Measurements from ENCODE around the gene ITGA8. TPM values are rescaled to one million over a fixed set of nuclear protein-coding genes. Genes with fewer than 3 reads are reported as not detected.

ITGA8 gene
- total and polyA plus RNA-seq, 7 donors, result 0.46 to 5.7 (median 0.81) TPM

GRCh38 chr10:15545884-15546283, 173.8 kb downstream of the ITGA8 start:
- no peak overlapping the region for H3K4me3 ChIP-seq
- intact Hi-C loops (cut with DNase I), result no loop called here

DNA sequence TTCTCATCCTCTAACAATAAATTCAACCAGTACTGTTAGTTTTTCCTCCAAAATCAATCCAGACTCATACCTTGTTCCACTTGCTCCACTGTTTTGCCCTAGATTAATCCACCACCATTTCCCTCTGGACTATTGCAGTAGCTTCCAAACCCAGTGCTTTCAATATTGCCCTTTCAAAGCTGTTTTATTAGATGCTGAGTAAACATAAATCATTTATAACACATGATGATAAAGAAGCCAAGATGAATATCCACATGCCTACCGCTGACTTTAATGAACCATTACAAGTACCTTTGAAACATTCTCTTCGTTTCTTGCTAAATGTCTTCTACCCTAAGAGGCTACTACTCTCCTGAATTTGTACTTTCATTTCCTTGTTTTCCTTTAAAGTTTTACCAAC, 174.5 kb downstream of the ITGA8 start:
- 56 to 77% methylated on average over 2 of the region's 2 CpGs for WGBS, 2 donors
- Histone ChIP-seq H3K9me3 (peaks cover 0 to 3% (median 0%) of the 10 kb centered on the region in 4 donors), H3K27ac (no peak overlapping the region), H3K4me3 (no peak overlapping the region), H3K4me1 (no peaks in the 10 kb centered on the region), H3K27me3 (no peaks in the 10 kb centered on the region), H3K36me3 (no peaks in the 10 kb centered on the region)
- DNase-seq, result no peak
- TF ChIP-seq POLR2AphosphoS5 (IDR thresholded peaks at IDR 0.05) (no peak), CTCF (IDR thresholded peaks at IDR 0.05) (no peak), POLR2A (IDR thresholded peaks at IDR 0.05) (no peak), EP300 (IDR thresholded peaks at IDR 0.05) (no peak)
- intact Hi-C loops (cut with DNase I), result no loop called here

More at GRCh38 chr10:15545884-15546283, 173.8 kb downstream of the ITGA8 start:
- Histone ChIP-seq H3K27me3 (no peaks in the 10 kb centered on the region), H3K9me3 (peaks cover 0 to 3% (median 0%) of the 10 kb centered on the region in 4 donors), H3K36me3 (no peaks in the 10 kb centered on the region), H3K27ac (no peak overlapping the region), H3K4me1 (no peaks in the 10 kb centered on the region)
- no peak for TF ChIP-seq POLR2AphosphoS5 (IDR thresholded peaks at IDR 0.05)
- no peak for TF ChIP-seq CTCF (IDR thresholded peaks at IDR 0.05)
- no peak for TF ChIP-seq POLR2A (IDR thresholded peaks at IDR 0.05)
- TF ChIP-seq EP300 (IDR thresholded peaks at IDR 0.05), result no peak
- 92 to 94% methylated on average over 4 of the region's 4 CpGs for WGBS, 2 donors
- no peak for DNase-seq

DNA sequence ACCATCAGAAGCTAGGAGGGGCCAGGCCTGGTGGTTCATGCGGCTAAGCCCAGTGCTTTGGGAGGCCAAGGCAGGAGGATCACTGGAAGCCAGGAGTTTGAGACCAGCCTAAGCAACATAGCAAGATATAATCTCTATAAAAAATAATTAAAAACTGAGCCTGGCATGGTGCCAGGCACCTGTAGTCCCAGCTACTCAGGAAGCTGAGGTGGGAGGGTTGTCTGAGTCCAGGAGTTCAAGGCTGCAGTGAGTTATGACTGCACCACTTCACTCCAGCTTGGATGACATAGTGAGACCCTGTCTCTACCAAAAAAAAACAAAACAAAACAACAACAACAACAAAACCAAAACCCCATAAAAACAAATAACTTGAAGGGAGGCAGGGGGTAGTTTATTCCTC, 175.7 kb downstream of the ITGA8 start:
- Histone ChIP-seq H3K27ac (no peak overlapping the region), H3K9me3 (peaks cover 0 to 3% (median 0%) of the 10 kb centered on the region in 4 donors), H3K36me3 (no peaks in the 10 kb centered on the region), H3K4me3 (no peak overlapping the region), H3K27me3 (no peaks in the 10 kb centered on the region), H3K4me1 (no peaks in the 10 kb centered on the region)
- 90 to 96% methylated on average over 1 of the region's 1 CpG for WGBS, 2 donors
- TF ChIP-seq EP300 (IDR thresholded peaks at IDR 0.05), result no peak
- no peak for TF ChIP-seq POLR2A (IDR thresholded peaks at IDR 0.05)
- TF ChIP-seq POLR2AphosphoS5 (IDR thresholded peaks at IDR 0.05), result no peak
- TF ChIP-seq CTCF (IDR thresholded peaks at IDR 0.05), result no peak
- DNase-seq, result no peak
- intact Hi-C loops (cut with DNase I), result no loop called here

- H3K27me3 ChIP-seq, result no peaks in the 10 kb centered on the region
- no peak for DNase-seq
- no peak overlapping the region for H3K27ac ChIP-seq
- TF ChIP-seq POLR2A (IDR thresholded peaks at IDR 0.05) (no peak), CTCF (IDR thresholded peaks at IDR 0.05) (no peak), POLR2AphosphoS5 (IDR thresholded peaks at IDR 0.05) (no peak), EP300 (IDR thresholded peaks at IDR 0.05) (no peak)
- H3K36me3 ChIP-seq, result no peaks in the 10 kb centered on the region
- WGBS, 2 donors, result 87 to 88% methylated on average over 3 of the region's 3 CpGs
- intact Hi-C loops (cut with DNase I), result no loop called here
- H3K4me3 ChIP-seq, result no peak overlapping the region
- peaks cover 0 to 3% (median 0%) of the 10 kb centered on the region in 4 donors for H3K9me3 ChIP-seq
- no peaks in the 10 kb centered on the region for H3K4me1 ChIP-seq
Measured at GRCh38 chr10:15542817-15543216, 176.9 kb downstream of the ITGA8 start.

GRCh38 chr10:15541376-15541775, 178.3 kb downstream of the ITGA8 start:
- TF ChIP-seq EP300 (IDR thresholded peaks at IDR 0.05) (no peak), CTCF (IDR thresholded peaks at IDR 0.05) (no peak), POLR2AphosphoS5 (IDR thresholded peaks at IDR 0.05) (no peak), POLR2A (IDR thresholded peaks at IDR 0.05) (no peak)
- no peak overlapping the region for H3K27ac ChIP-seq
- WGBS, 2 donors, result 88 to 94% methylated on average over 1 of the region's 1 CpG
- intact Hi-C loops (cut with DNase I), result no loop called here
- no peaks in the 10 kb centered on the region for H3K4me1 ChIP-seq
- no peak for DNase-seq
- no peaks in the 10 kb centered on the region for H3K36me3 ChIP-seq
- no peak overlapping the region for H3K4me3 ChIP-seq
- H3K27me3 ChIP-seq, result no peaks in the 10 kb centered on the region
- peaks cover 0 to 3% (median 0%) of the 10 kb centered on the region in 4 donors for H3K9me3 ChIP-seq
